M059J (cell line): Measurements from ENCODE around the gene TMEM200B. TPM values are rescaled to one million over a fixed set of nuclear protein-coding genes. Genes with fewer than 3 reads are reported as not detected.
"Not testable (repeated sequence)": the region's sequence is repeated elsewhere in the genome, so short reads cannot be mapped to it uniquely, and the experiment has no call there.

ENCODE experiments used
- DNase-seq: peaks from one replicate; pipeline ENCODE4 v3.0.0-alpha.2; 2012; ENCODE audit warnings: low read depth
- total RNA-seq: library from RNA; depleted of rRNA; stranded (reverse); fragments of >200 nt; shearing (Covaris generic); gene quantifications from 2 replicates; pipeline ENCODE4 v1.2.3, GENCODE V29; 2014

The TMEM200B gene
- total RNA-seq, 1 experiment from 2014 or later, result 3.5 TPM

GRCh38 chr1:29134695-29135028 is 11.0 kb upstream of the TMEM200B start:
- DNase-seq, result no peak

GRCh38 chr1:29133861-29134694 is 10.4 kb upstream of the TMEM200B start:
- no peak for DNase-seq

GRCh38 chr1:29131056-29131455 is 7.4 kb upstream of the TMEM200B start:
- not testable (repeated sequence) for DNase-seq

- peak; percentile 61 for DNase-seq
Measured at GRCh38 chr1:29129916-29130315, 6.2 kb upstream of the TMEM200B start.

- no peak for DNase-seq
Measured at GRCh38 chr1:29128739-29129138, 5.0 kb upstream of the TMEM200B start.

- DNase-seq, result no peak
Measured at GRCh38 chr1:29126198-29126597, 2.5 kb upstream of the TMEM200B start.

- DNase-seq, result no peak
Measured at GRCh38 chr1:29125788-29126187, 2.1 kb upstream of the TMEM200B start.

- no peak for DNase-seq
Measured at GRCh38 chr1:29125237-29125641, 1.5 kb upstream of the TMEM200B start.

- DNase-seq, result peak; percentile 71
Measured at GRCh38 chr1:29124366-29125236, 898 bp upstream of the TMEM200B start.

GRCh38 chr1:29123053-29123886 is 433 bp downstream of the TMEM200B start:
- DNase-seq, result no peak

- DNase-seq, result peak; percentile 83
Measured at GRCh38 chr1:29122682-29123052, 1.0 kb downstream of the TMEM200B start.

GRCh38 chr1:29121936-29122681 is 1.6 kb downstream of the TMEM200B start:
- no peak for DNase-seq

- DNase-seq, result no peak
Measured at GRCh38 chr1:29121516-29121935, 2.2 kb downstream of the TMEM200B start.

- DNase-seq, result no peak
Measured at GRCh38 chr1:29120947-29121485, 2.7 kb downstream of the TMEM200B start.

GRCh38 chr1:29120367-29120766 is 3.3 kb downstream of the TMEM200B start:
- no peak for DNase-seq

GRCh38 chr1:29119121-29119929 is 4.4 kb downstream of the TMEM200B start:
- DNase-seq, result no peak

GRCh38 chr1:29117381-29117780 is 6.3 kb downstream of the TMEM200B start:
- no peak for DNase-seq

- DNase-seq, result no peak
Measured at GRCh38 chr1:29114654-29115053, 9.0 kb downstream of the TMEM200B start.

- DNase-seq, result no peak
Measured at GRCh38 chr1:29113413-29114117, 10.1 kb downstream of the TMEM200B start.
